ENCODE measurements around the gene TNFRSF21.

DNA sequence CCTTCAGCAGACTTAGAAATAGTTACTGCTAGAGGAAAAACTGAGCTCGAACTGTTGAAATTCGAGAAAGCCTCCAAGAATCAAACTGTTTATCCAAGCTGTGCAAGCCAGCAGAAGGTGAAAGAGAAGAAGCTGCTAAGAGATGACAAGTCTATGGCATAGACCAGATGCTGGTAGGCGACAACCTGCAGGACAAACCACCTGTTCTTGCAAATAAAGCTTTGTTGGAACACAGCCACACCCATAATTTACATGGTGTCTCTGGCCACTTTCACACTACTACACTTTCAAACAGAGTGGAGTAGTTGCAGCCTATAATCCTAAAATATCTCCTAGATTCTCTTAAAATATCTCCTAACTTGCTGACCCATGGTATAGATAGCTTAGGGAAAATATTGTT is 33.3 kb downstream of the TNFRSF21 start:
- TF ChIP-seq, protein P1, sequence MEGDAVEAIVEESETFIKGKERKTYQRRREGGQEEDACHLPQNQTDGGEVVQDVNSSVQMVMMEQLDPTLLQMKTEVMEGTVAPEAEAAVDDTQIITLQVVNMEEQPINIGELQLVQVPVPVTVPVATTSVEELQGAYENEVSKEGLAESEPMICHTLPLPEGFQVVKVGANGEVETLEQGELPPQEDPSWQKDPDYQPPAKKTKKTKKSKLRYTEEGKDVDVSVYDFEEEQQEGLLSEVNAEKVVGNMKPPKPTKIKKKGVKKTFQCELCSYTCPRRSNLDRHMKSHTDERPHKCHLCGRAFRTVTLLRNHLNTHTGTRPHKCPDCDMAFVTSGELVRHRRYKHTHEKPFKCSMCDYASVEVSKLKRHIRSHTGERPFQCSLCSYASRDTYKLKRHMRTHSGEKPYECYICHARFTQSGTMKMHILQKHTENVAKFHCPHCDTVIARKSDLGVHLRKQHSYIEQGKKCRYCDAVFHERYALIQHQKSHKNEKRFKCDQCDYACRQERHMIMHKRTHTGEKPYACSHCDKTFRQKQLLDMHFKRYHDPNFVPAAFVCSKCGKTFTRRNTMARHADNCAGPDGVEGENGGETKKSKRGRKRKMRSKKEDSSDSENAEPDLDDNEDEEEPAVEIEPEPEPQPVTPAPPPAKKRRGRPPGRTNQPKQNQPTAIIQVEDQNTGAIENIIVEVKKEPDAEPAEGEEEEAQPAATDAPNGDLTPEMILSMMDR (IDR thresholded peaks at IDR 0.05) = no peak
- no peak for TF ChIP-seq POLR2A (IDR thresholded peaks at IDR 0.05)
